Thoracic aorta (tissue), 2 donors: ENCODE results near the gene PREP. TPM values are rescaled to one million over a fixed set of nuclear protein-coding genes. Genes with fewer than 3 reads are reported as not detected.
A peak's percentile ranks its signal among the peaks of the same experiment; 100 is the strongest.

Experiments used
- ATAC-seq: fragments of 150-250 bp; one replicate; pipeline ENCODE4 v1.8.0; 2017; ENCODE audit warnings: low read depth; ENCODE audit not compliant: insufficient number of reproducible peaks, low FRiP score
- DNase-seq: peaks from one replicate; pipeline ENCODE4 v3.0.0-alpha.2; 2020; ENCODE audit warnings: low spot score
- H3K27ac ChIP-seq, 2 donors: fragments of 200-600 bp; sonication (generic); 1 replicate in 1 of 2; 2 replicates in 1 of 2; pipeline ENCODE4 v1.5.1; 2016; ENCODE audit warnings: mild to moderate bottlenecking in 2 of 2, moderate library complexity in 2 of 2
- H3K27me3 ChIP-seq: fragments of 200-600 bp; sonication (generic); replicated peaks from 2 replicates; pipeline ENCODE4 v1.6.0; 2016; ENCODE audit warnings: mild to moderate bottlenecking; ENCODE audit not compliant: insufficient read depth
- H3K36me3 ChIP-seq: fragments of 200-600 bp; sonication (generic); one replicate; pipeline ENCODE4 v1.5.1; 2016
- H3K4me1 ChIP-seq, 2 donors: fragments of 200-600 bp; sonication (generic); 1 replicate in 1 of 2; 2 replicates in 1 of 2; pipeline versions ENCODE4 v1.5.1 to v1.6.0; 2016; ENCODE audit warnings: low read depth in 2 of 2, mild to moderate bottlenecking in 1 of 2; ENCODE audit not compliant: control insufficient read depth in 1 of 2
- H3K4me3 ChIP-seq: fragments of 200-600 bp; sonication (generic); 2 replicates; pipeline ENCODE4 v1.5.1; 2016; ENCODE audit warnings: mild to moderate bottlenecking
- H3K9me3 ChIP-seq: fragments of 200-600 bp; sonication (generic); 2 replicates; pipeline ENCODE4 v1.5.1; 2016
- total RNA-seq, 2 donors: library from RNA; depleted of rRNA; stranded (reverse); fragments of >200 nt; gene quantifications; one replicate each; pipeline versions ENCODE4 v1.1.0 to v1.2.3, GENCODE V29; 2016
- TF ChIP-seq, protein P1 (sequence below): fragments of 200-600 bp; sonication (generic); IDR thresholded peaks from one replicate; pipeline ENCODE4 v1.5.1; 2019; ENCODE audit warnings: antibody characterized with exemption

The PREP gene
- total RNA-seq, 2 donors from 2014 or later: 12.6 to 17.9 TPM

DNA sequence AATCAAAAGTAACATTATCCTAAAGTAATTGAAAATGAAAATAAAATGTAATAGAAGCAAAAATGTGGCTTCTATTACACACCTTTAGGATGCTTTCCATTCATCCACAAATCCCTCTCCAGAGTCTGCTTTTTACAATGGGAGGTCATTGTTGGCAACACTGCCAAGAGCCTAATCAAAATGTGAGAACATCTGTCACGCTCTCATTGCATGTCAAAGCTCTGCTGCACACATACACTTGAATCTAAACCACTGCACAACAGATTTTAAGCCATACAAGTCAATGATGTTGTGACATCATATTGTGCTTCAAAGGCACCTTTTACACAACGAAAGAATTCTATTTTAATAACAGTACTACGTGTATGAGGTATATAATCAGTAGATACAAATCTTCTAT lies 82.1 kb downstream of the PREP start:
- H3K4me3 ChIP-seq: no peak overlapping the region
- no peak overlapping the region for H3K27ac ChIP-seq
- H3K9me3 ChIP-seq: no peaks in the 10 kb centered on the region
- peaks cover 0 to 6% of the 10 kb centered on the region in 2 donors for H3K4me1 ChIP-seq
- H3K27me3 ChIP-seq: no peaks in the 10 kb centered on the region
- TF ChIP-seq, protein P1, sequence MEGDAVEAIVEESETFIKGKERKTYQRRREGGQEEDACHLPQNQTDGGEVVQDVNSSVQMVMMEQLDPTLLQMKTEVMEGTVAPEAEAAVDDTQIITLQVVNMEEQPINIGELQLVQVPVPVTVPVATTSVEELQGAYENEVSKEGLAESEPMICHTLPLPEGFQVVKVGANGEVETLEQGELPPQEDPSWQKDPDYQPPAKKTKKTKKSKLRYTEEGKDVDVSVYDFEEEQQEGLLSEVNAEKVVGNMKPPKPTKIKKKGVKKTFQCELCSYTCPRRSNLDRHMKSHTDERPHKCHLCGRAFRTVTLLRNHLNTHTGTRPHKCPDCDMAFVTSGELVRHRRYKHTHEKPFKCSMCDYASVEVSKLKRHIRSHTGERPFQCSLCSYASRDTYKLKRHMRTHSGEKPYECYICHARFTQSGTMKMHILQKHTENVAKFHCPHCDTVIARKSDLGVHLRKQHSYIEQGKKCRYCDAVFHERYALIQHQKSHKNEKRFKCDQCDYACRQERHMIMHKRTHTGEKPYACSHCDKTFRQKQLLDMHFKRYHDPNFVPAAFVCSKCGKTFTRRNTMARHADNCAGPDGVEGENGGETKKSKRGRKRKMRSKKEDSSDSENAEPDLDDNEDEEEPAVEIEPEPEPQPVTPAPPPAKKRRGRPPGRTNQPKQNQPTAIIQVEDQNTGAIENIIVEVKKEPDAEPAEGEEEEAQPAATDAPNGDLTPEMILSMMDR: no peak
- peaks cover 6% of the 10 kb centered on the region for H3K36me3 ChIP-seq
- no peak for ATAC-seq
- DNase-seq: no peak

DNA sequence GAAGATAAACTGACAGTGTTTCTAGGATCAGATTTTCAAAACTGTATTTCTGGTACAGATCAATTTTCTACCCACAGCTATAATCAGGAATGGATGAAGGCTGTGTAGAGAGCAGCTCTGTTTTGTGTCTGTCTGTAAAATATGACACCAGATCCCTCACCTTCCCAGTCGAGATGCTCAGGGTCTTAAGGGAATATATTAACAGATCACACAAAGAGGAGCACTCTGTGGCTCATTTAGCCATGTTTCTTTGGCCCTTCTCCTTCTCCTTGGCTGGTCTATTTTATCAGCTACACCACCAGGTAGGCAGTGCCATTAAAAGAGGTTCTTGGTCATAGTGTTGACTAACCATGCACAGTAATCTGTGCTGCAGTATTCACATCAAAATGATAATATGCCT lies 82.6 kb downstream of the PREP start:
- ATAC-seq: no peak
- no peak overlapping the region for H3K27ac ChIP-seq
- TF ChIP-seq, protein P1: no peak

DNA sequence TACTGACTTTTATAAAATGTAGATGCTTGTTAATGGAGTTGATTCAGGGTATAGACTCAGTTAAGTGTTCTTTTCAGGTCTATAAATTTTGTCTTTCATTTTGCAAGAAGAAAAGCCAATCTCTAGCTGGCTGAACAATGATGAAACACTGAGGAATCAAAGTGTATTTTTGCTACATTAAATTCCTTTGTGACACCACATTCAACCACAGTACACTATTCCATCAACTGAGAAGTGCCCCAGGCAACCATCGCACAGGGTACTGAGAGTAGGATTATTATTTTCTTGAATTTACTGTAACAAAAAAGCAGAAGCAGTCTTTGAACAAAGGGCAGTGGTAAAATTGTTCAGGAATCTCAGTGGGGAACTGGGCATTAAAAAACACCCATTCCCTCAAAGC lies 83.6 kb downstream of the PREP start:
- H3K4me3 ChIP-seq: no peak overlapping the region
- H3K27ac ChIP-seq: no peak overlapping the region
- TF ChIP-seq, protein P1: no peak
- DNase-seq (no peak), ATAC-seq (no peak)
- peaks cover 6% of the 10 kb centered on the region for H3K36me3 ChIP-seq
- no peaks in the 10 kb centered on the region for H3K4me1 ChIP-seq
- no peaks in the 10 kb centered on the region for H3K27me3 ChIP-seq
- no peaks in the 10 kb centered on the region for H3K9me3 ChIP-seq

More for the DNA sequence above, 82.6 kb downstream of the PREP start:
- Histone ChIP-seq H3K9me3 (no peaks in the 10 kb centered on the region), H3K36me3 (peaks cover 6% of the 10 kb centered on the region), H3K4me3 (no peak overlapping the region), H3K27me3 (no peaks in the 10 kb centered on the region), H3K4me1 (peaks cover 0 to 1% of the 10 kb centered on the region in 2 donors)
- DNase-seq: no peak

DNA sequence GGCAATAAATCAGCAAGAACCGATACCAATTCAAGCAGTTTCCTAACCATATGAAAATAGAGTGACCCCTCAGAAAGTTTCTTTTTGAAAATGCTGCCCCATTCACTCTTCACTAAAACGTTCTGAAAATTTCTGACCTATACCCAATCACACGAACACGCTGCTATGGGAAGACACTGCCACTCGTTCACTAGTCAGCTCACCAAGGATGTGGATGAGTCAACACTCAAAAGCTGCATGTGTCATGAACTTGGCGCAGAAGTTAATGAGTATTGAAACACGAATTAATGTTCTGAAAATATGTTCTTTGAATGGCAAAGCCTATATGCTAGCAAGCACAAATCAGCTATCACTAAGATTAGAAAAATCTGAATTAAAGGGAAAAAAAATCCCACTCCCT lies 84.2 kb downstream of the PREP start:
- DNase-seq (no peak), ATAC-seq (no peak)
- Histone ChIP-seq H3K36me3 (peaks cover 6% of the 10 kb centered on the region), H3K4me3 (no peak overlapping the region), H3K4me1 (no peaks in the 10 kb centered on the region), H3K9me3 (no peaks in the 10 kb centered on the region), H3K27ac (no peak overlapping the region), H3K27me3 (no peaks in the 10 kb centered on the region)
- TF ChIP-seq, protein P1: no peak

DNA sequence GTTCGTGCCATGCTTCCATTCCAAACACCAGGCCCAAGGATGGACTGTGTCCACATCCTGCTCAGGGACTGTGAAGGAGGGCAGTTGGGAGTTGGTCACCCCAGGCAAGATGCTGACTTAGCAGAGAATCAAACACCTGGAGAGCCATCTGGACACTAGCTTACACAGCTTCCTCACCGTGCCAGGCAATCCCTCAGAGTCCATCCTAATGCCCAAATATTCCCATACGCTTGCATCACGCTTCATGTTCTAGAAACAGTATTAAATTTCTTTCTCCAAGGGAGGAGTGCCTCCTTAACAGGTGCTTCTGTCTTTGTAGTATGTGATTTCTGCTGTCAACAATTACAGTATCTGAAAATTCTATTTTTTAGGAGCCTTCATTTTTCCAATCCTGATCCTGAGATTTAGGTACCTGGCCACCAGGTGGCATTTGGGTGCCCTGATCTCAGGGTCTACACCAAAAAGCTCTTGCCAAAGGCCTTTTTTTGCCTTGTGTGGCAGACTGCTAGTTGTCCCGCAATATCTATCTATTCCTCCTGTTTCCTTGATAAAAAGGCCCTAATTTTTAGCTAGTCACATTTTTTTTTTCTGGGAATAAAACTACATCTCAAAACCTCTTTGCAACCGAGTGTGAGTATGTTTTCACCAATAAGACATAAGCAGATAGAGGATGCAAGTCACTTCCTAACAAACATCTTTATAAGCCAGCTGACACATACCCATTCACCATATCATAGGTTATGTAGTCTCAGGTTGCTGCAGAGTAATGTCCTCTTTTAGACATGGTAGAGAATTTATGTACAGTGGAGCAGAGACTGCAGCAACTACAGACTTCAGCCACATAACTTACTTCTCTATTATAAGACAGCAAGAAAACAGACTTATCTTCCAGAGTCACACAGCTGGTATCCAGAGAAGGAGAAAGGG lies 85.0 kb downstream of the PREP start:
- no peak overlapping the region for H3K4me3 ChIP-seq
- DNase-seq (no peak), ATAC-seq (no peak)
- no peaks in the 10 kb centered on the region for H3K9me3 ChIP-seq
- H3K27ac ChIP-seq: no peak overlapping the region
- no peaks in the 10 kb centered on the region for H3K27me3 ChIP-seq
- H3K36me3 ChIP-seq: peaks cover 3% of the 10 kb centered on the region
- H3K4me1 ChIP-seq: no peaks in the 10 kb centered on the region
- TF ChIP-seq, protein P1: peak; percentile 35
